ENCODE measurements around the gene DSG4.

DSG4 gene

DNA sequence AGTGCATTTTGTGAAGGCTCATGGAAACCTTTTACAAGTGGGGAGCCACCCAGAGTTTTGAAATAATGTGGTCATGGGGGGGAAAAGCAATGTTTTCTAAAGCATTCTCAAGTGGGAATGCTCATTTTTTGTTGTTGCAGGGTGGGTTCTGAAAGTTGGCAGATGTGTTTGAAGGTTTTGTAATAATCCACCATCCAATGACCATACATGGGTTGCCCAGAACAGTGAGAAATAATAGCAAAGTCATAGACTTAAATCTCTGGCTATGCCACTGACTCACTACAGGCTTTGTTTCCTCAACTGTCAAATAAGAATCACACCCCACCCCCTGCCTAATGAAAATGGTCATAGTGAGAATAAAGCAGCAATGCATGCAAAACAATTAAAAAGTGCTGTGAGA lies 73.8 kb downstream of the DSG4 start:
- DNase-seq: no peak

DNA sequence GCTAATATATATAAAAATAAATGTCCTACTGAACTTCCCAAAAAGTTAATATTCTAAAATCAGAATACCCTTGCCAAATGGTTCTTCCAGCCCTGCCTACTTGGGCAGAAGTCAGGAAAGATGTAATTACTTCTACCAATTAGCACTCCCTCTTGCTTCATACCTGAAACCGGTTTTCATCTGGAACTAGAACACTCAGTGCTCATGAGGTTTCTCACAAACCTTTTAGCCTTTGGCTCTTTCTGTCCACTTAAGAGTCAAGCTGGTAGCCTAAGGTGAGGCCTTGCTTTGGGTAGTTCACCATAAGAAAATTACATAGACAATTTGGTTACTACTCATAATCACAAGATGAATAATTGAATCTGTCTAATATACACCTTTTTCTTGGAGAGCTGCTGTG lies 75.0 kb downstream of the DSG4 start:
- no peak for DNase-seq

DNA sequence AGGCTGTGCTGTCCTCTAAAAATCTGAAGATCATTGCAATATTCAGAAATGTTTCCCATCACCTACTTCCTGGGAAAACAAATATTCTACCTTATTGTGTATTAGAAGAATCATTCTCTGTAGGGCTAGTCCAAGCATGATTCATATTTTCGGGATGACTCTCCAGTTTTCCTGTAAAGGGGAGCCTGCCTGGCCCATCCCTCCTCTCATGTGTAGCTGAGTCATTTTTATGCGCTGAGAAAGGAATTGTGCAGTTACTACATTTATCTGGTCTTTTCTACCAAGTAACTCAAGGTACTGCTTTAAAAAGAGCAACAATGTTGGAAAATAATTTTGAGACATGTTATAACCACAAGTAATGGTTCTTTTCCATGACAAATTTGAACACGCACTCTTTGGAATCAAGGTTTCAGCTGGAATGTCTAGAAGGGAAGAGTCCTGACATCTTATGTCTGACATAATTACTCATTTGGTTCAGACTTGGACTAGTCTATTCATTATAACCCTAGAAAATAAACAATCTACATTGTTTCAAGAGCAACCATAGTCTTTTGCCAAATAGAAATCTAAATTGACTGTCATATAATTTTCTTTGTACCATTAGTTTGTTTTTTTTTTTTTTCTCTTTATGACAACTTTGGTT lies 77.6 kb downstream of the DSG4 start:
- DNase-seq: no peak
